Measurements from ENCODE around the gene FMO3.

The FMO3 gene

GRCh38 chr1:171090604-171091003, at the start of gene FMO3:
FMO3 (plus strand) TSS chr1:171090905; CDS start chr1:171092659, 1,754 bp downstream.
- no peak for TF ChIP-seq CTCF (conservative IDR thresholded peaks at IDR 0.05)
- TF ChIP-seq ZFX (IDR thresholded peaks at IDR 0.05), result no peak
- no peak within 1 kb of the TSS for H3K27ac ChIP-seq

DNA sequence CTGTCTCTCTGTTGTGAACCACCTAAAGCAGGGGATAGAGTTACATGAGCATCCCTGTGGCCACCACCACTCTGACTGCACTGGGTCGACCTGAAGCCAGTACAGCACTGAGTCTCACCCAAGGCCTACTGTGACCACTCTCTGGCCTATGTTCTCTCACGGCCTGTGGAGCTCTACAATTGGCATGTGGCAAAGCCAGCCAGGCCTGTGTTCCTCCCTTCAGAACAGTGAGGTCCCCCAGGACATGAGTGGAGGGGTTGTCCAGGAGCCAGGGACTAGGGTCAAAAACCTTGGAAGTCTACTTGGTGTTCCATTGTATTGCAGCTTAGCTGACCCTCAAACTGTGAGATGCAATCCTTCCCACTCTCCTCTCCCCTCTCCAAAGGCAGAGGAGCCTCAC, 42.7 kb upstream of the FMO3 start:
- H3K27ac ChIP-seq, result no peak overlapping the region
- TF ChIP-seq ZFX (IDR thresholded peaks at IDR 0.05) (no peak), CTCF (conservative IDR thresholded peaks at IDR 0.05) (no peak)

DNA sequence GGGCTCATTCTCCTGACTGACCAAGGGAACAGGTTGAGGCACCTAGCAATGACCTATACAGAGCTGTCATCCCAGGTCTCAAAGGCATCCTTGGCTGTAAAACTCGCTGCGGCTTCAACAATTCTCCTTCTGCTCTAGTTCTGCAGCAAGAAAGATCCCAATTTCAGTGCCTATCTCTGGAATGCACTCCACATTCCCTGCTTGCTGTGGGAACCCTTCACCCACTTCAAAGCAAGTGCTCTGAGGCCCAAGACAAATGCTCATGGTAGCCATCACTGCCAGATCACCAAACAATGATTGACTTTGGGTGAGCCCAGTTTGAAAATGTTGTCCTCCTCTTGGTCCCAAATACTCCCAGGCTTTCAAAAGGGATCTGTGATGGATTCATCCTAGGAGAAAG, 37.7 kb upstream of the FMO3 start:
- TF ChIP-seq ZFX (IDR thresholded peaks at IDR 0.05), result no peak
- TF ChIP-seq CTCF (conservative IDR thresholded peaks at IDR 0.05), result no peak
- no peak overlapping the region for H3K27ac ChIP-seq

DNA sequence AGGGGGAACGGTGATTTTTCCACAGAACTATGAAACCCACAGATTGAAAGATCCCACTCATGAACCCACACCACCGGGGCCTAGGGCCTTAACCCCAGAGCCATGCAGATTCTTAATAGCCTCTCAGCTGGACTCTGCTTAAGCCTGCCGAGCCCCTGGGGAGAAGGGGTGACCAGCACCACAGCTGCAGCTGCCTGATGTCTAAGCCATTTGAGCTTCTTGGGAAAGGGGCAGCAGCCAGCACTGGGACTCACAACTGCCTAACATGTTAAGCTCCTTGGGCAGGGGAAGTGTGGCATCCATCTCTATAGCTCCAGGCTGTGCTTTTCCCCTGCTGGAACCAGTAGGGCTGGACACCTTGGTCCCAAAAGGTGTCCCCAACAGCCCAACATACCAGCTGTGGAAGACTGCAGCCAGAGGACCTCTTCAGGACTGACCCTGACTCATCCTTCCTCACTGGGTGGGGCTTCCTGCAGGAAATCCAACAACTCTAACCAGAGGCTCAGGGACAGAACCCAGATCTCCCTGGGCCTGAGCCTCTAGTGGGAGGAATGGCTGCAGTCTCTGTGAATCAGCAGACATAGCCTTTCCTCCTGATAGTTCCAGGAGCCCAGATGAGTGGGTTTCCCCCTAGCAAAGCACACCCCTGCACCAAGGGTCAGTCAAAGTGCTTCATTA, 34.6 kb upstream of the FMO3 start:
- no peak overlapping the region for H3K27ac ChIP-seq
- TF ChIP-seq ZFX (IDR thresholded peaks at IDR 0.05), result no peak
- TF ChIP-seq CTCF (conservative IDR thresholded peaks at IDR 0.05), result no peak

DNA sequence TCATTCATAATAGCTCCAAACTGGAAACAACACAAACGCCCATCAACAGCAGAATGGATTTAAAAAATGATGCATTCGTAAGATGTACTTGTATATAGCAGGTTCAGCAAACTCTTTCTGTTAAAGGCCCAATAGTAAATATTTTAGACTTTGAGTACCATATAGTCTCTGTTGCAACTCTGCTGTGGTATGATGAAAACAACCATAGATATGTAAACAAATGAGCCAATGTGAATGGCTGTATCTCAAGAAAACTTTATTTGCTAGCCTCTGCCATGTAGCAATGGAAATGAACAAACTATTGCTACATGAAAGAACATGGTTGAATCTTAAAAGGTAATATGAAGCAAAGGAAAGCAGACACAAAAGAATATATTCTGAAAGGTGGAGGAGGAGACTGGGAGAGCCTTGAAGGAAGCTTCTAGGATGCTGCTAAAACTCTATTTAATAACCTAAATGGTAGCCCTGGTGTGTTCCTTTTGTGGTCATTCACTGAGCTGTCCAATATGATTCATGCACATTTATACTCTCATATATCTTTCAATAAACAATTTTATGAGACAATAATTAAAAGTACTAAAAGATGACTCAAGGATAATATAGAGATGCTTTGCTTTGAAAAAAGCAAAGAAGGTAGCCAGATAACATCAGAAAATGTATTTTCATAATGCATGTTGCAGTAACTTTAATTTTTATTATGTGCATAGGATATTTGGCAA, 29.1 kb upstream of the FMO3 start:
- TF ChIP-seq CTCF (conservative IDR thresholded peaks at IDR 0.05) (no peak), ZFX (IDR thresholded peaks at IDR 0.05) (no peak)

DNA sequence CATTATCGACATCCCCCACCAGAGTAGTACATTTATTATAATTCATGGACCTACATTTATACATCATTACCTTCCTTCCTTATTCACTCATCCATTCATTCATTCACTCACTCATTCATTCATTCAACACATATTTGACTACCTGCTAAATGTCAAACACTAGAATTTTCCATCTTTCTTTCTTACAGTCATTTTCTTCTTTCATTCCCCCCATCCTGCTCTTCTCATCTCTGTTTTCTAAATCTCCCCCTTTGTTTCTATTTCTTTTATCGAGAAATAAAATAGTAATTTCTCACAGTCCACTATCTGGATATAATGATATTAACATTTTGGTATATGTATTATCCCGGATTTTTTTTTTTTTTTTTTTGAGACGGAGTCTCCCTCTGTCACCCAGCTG, 27.8 kb upstream of the FMO3 start:
- no peak for TF ChIP-seq CTCF (conservative IDR thresholded peaks at IDR 0.05)
- no peak for TF ChIP-seq ZFX (IDR thresholded peaks at IDR 0.05)
- H3K27ac ChIP-seq, result no peak overlapping the region

More for the DNA sequence above, 29.1 kb upstream of the FMO3 start:
- H3K27ac ChIP-seq, result no peak overlapping the region

GRCh38 chr1:171075041-171075440, 15.7 kb upstream of the FMO3 start:
- TF ChIP-seq ZFX (IDR thresholded peaks at IDR 0.05) (no peak), CTCF (conservative IDR thresholded peaks at IDR 0.05) (no peak)
- H3K27ac ChIP-seq, result no peak overlapping the region

Data from C4-2B (cell line).